ENCODE results near the gene NCKAP5. TPM values are rescaled to one million over a fixed set of nuclear protein-coding genes. Genes with fewer than 3 reads are reported as not detected.

The NCKAP5 gene
- total and polyA plus RNA-seq, 2 experiments from 2014 or later: 0.21 to 0.31 TPM

- Histone ChIP-seq H3K27me3 (no peaks in the 10 kb centered on the region), H3K4me3 (no peak overlapping the region), H3K4me1 (ENCODE audit: low read depth) (no peaks in the 10 kb centered on the region), H3K36me3 (no peaks in the 10 kb centered on the region), H3K27ac (no peak overlapping the region), H3K9me3 (ENCODE audit: low read depth) (no peaks in the 10 kb centered on the region)
- no peak for TF ChIP-seq CTCF (IDR thresholded peaks at IDR 0.05; ENCODE audit: low read depth, low read length)
- DNase-seq (ENCODE audit: low read depth in 1 of 2, low spot score in 1 of 2): no peak
These were observed 82.4 kb downstream of the NCKAP5 start for GRCh38 chr2:133485868-133486267.

- DNase-seq (ENCODE audit: low read depth in 1 of 2, low spot score in 1 of 2): no peak
- Histone ChIP-seq H3K9me3 (ENCODE audit: low read depth) (no peaks in the 10 kb centered on the region), H3K4me1 (ENCODE audit: low read depth) (no peaks in the 10 kb centered on the region), H3K27ac (no peak overlapping the region), H3K36me3 (no peaks in the 10 kb centered on the region), H3K4me3 (no peak overlapping the region), H3K27me3 (no peaks in the 10 kb centered on the region)
- no peak for TF ChIP-seq CTCF (IDR thresholded peaks at IDR 0.05; ENCODE audit: low read depth, low read length)
These were observed 83.5 kb downstream of the NCKAP5 start for GRCh38 chr2:133484784-133485183.

GRCh38 chr2:133484106-133484505 is 84.2 kb downstream of the NCKAP5 start:
- no peaks in the 10 kb centered on the region for H3K36me3 ChIP-seq
- H3K4me3 ChIP-seq: no peak overlapping the region
- H3K27ac ChIP-seq: no peak overlapping the region
- H3K9me3 ChIP-seq (ENCODE audit: low read depth): no peaks in the 10 kb centered on the region
- no peak for DNase-seq (ENCODE audit: low read depth in 1 of 2, low spot score in 1 of 2)
- no peak for TF ChIP-seq CTCF (IDR thresholded peaks at IDR 0.05; ENCODE audit: low read depth, low read length)
- no peaks in the 10 kb centered on the region for H3K27me3 ChIP-seq
- no peaks in the 10 kb centered on the region for H3K4me1 ChIP-seq (ENCODE audit: low read depth)

- Histone ChIP-seq H3K4me3 (no peak overlapping the region), H3K27me3 (no peaks in the 10 kb centered on the region), H3K4me1 (ENCODE audit: low read depth) (no peaks in the 10 kb centered on the region), H3K27ac (no peak overlapping the region), H3K9me3 (ENCODE audit: low read depth) (no peaks in the 10 kb centered on the region), H3K36me3 (no peaks in the 10 kb centered on the region)
- no peak for DNase-seq (ENCODE audit: low read depth in 1 of 2, low spot score in 1 of 2)
- TF ChIP-seq CTCF (IDR thresholded peaks at IDR 0.05; ENCODE audit: low read depth, low read length): no peak
These were observed 85.1 kb downstream of the NCKAP5 start for GRCh38 chr2:133483181-133483580.

GRCh38 chr2:133480707-133481429 is 87.4 kb downstream of the NCKAP5 start:
- Histone ChIP-seq H3K27me3 (no peaks in the 10 kb centered on the region), H3K36me3 (no peaks in the 10 kb centered on the region), H3K4me1 (ENCODE audit: low read depth) (no peaks in the 10 kb centered on the region), H3K4me3 (no peak overlapping the region), H3K27ac (no peak overlapping the region), H3K9me3 (ENCODE audit: low read depth) (no peaks in the 10 kb centered on the region)
- no peak for DNase-seq (ENCODE audit: low read depth in 1 of 2, low spot score in 1 of 2)
- no peak for TF ChIP-seq CTCF (IDR thresholded peaks at IDR 0.05; ENCODE audit: low read depth, low read length)

Data from cardiac muscle cell (in vitro differentiated cells and primary cell).